H9 (cell line): ENCODE data around the gene LTBP4. TPM values are rescaled to one million over a fixed set of nuclear protein-coding genes. Genes with fewer than 3 reads are reported as not detected.

Experiments
- DNase-seq: peaks from one replicate; pipeline ENCODE4 v3.0.0-alpha.2; 2017
- H2AFZ ChIP-seq: one replicate; pipeline ENCODE4 v1.6.1; 2013; ENCODE audit warnings: mild to moderate bottlenecking, low read length, control low read depth, moderate library complexity
- H2AK5ac ChIP-seq: 2 replicates; pipeline ENCODE4 v1.6.1; 2013; ENCODE audit warnings: low read length, control low read depth, mixed read lengths; ENCODE audit not compliant: insufficient read length
- H2BK120ac ChIP-seq: one replicate; pipeline ENCODE4 v1.6.1; 2013; ENCODE audit warnings: low read depth, mild to moderate bottlenecking, low read length, control low read depth, inconsistent platforms; ENCODE audit not compliant: poor library complexity, severe bottlenecking
- H2BK12ac ChIP-seq: 2 replicates; pipeline ENCODE4 v1.6.1; 2013; ENCODE audit warnings: low read length, control low read depth, mixed read lengths, low read depth; ENCODE audit not compliant: insufficient read length
- H2BK15ac ChIP-seq: 2 replicates; pipeline ENCODE4 v1.6.1; 2013; ENCODE audit warnings: low read depth, low read length, control low read depth
- H2BK20ac ChIP-seq: one replicate; pipeline ENCODE4 v1.6.1; 2013; ENCODE audit warnings: low read depth, mild to moderate bottlenecking, low read length, control low read depth, inconsistent platforms; ENCODE audit not compliant: poor library complexity, severe bottlenecking
- H2BK5ac ChIP-seq: 2 replicates; pipeline ENCODE4 v1.6.1; 2013; ENCODE audit warnings: low read length, control low read depth, mixed read lengths; ENCODE audit not compliant: insufficient read length
- H3K14ac ChIP-seq: 2 replicates; pipeline ENCODE4 v1.6.1; 2013; ENCODE audit warnings: low read length, control low read depth; ENCODE audit not compliant: insufficient read depth
- H3K18ac ChIP-seq: 2 replicates; pipeline ENCODE4 v1.6.1; 2013; ENCODE audit warnings: low read depth, mild to moderate bottlenecking, mixed read lengths, low read length, control low read depth; ENCODE audit not compliant: insufficient read length
- H3K23ac ChIP-seq: 2 replicates; pipeline ENCODE4 v1.6.1; 2013; ENCODE audit warnings: low read length, control low read depth, mixed read lengths, low read depth; ENCODE audit not compliant: insufficient read length
- H3K23me2 ChIP-seq: 2 replicates; pipeline ENCODE4 v1.6.1; 2013; ENCODE audit warnings: low read depth, mild to moderate bottlenecking, mixed read lengths, low read length, control low read depth; ENCODE audit not compliant: insufficient read length, poor library complexity, severe bottlenecking
- H3K27ac ChIP-seq: 2 replicates; pipeline ENCODE4 v1.5.1; 2013; ENCODE audit warnings: low read length, control low read depth, mixed read lengths, low read depth; ENCODE audit not compliant: insufficient read length
- H3K27me3 ChIP-seq: 2 replicates; pipeline ENCODE4 v1.6.1; 2013; ENCODE audit warnings: low read length, control low read depth, inconsistent platforms; ENCODE audit not compliant: insufficient read depth
- H3K4ac ChIP-seq: 2 replicates; pipeline ENCODE4 v1.6.1; 2013; ENCODE audit warnings: low read depth, mild to moderate bottlenecking, control low read depth, inconsistent platforms, low read length, moderate library complexity
- H3K4me1 ChIP-seq: 2 replicates; pipeline ENCODE4 v1.6.1; 2013; ENCODE audit warnings: low read length, control low read depth, inconsistent platforms; ENCODE audit not compliant: insufficient read depth
- H3K4me2 ChIP-seq: 2 replicates; pipeline ENCODE4 v1.6.1; 2013; ENCODE audit warnings: low read length, control low read depth, mixed read lengths; ENCODE audit not compliant: insufficient read length, insufficient read depth
- H3K56ac ChIP-seq: 2 replicates; pipeline ENCODE4 v1.6.1; 2013; ENCODE audit warnings: low read depth, mild to moderate bottlenecking, mixed read lengths, low read length, control low read depth; ENCODE audit not compliant: insufficient read length
- H3K79me1 ChIP-seq: 2 replicates; pipeline ENCODE4 v1.6.1; 2013; ENCODE audit warnings: low read depth, mild to moderate bottlenecking, moderate library complexity, low read length, control low read depth, inconsistent platforms; ENCODE audit not compliant: insufficient read depth, poor library complexity, severe bottlenecking
- H3K79me2 ChIP-seq: 2 replicates; pipeline ENCODE4 v1.6.1; 2013; ENCODE audit warnings: low read length, control low read depth, inconsistent platforms; ENCODE audit not compliant: insufficient read depth
- H3K9ac ChIP-seq: 2 replicates; pipeline ENCODE4 v1.6.1; 2013; ENCODE audit warnings: low read length, control low read depth, mixed read lengths; ENCODE audit not compliant: insufficient read length; ENCODE audit errors: extremely low read depth
- H3K9me3 ChIP-seq: one replicate; pipeline ENCODE4 v1.6.1; 2013; ENCODE audit warnings: low read depth, low read length, inconsistent platforms; ENCODE audit not compliant: control insufficient read depth
- H3T11ph ChIP-seq: one replicate; pipeline ENCODE4 v1.6.1; 2013; ENCODE audit warnings: mild to moderate bottlenecking, low read length, control low read depth, inconsistent platforms
- H4K20me1 ChIP-seq: one replicate; pipeline ENCODE4 v1.6.1; 2013; ENCODE audit not compliant: control insufficient read depth, insufficient read length, insufficient read depth
- H4K5ac ChIP-seq: 2 replicates; pipeline ENCODE4 v1.6.1; 2013; ENCODE audit warnings: low read depth, mild to moderate bottlenecking, mixed read lengths, low read length, control low read depth; ENCODE audit not compliant: insufficient read length
- H4K8ac ChIP-seq: replicated peaks from 2 replicates; pipeline ENCODE4 v1.6.1; 2013; ENCODE audit warnings: low read length, control low read depth, mixed read lengths, low read depth; ENCODE audit not compliant: insufficient read length
- H4K91ac ChIP-seq: 2 replicates; pipeline ENCODE4 v1.6.1; 2013; ENCODE audit warnings: low read depth, mild to moderate bottlenecking, moderate library complexity, mixed read lengths, low read length, control low read depth; ENCODE audit not compliant: insufficient read length
- H3K27ac Mint-ChIP-seq, 3 experiments: 2 replicates in 2 of 3; 3 replicates in 1 of 3; pipeline ENCODE4 v1.8.0; 2020 to 2021; ENCODE audit warnings: mixed read lengths in 3 of 3, mild to moderate bottlenecking in 1 of 3, moderate library complexity in 1 of 3
- H3K27me3 Mint-ChIP-seq: 2 replicates; pipeline ENCODE4 v1.8.0; 2021; ENCODE audit warnings: low read depth, mild to moderate bottlenecking, moderate library complexity, mixed read lengths
- H3K36me3 Mint-ChIP-seq, 3 experiments: 2 replicates in 2 of 3; 3 replicates in 1 of 3; pipeline ENCODE4 v1.8.0; 2020 to 2021; ENCODE audit warnings: low read depth in 3 of 3, mixed read lengths in 3 of 3; ENCODE audit not compliant: insufficient read depth in 1 of 3
- H3K4me1 Mint-ChIP-seq, 2 experiments: 2 replicates each; pipeline ENCODE4 v1.8.0; 2020; ENCODE audit warnings: mixed read lengths in 2 of 2
- H3K4me3 Mint-ChIP-seq, 2 experiments: 2 replicates in 1 of 2; 3 replicates in 1 of 2; pipeline ENCODE4 v1.8.0; 2020 to 2021; ENCODE audit warnings: mild to moderate bottlenecking in 2 of 2, mixed read lengths in 2 of 2, moderate library complexity in 1 of 2
- H3K9me3 Mint-ChIP-seq, 2 experiments: 2 replicates in 1 of 2; 3 replicates in 1 of 2; pipeline ENCODE4 v1.8.0; 2020; ENCODE audit warnings: mild to moderate bottlenecking in 2 of 2, mixed read lengths in 2 of 2, moderate library complexity in 1 of 2
- WGBS: extraction: QIAGEN DNeasy Blood & Tissue Kit; methylation state at CpG from one replicate; pipeline ENCODE4 v1.1.7; 2013; ENCODE audit warnings: missing lambda C conversion rate, low lambda C conversion rate, mixed read lengths; ENCODE audit not compliant: insufficient read length; ENCODE audit errors: extremely low coverage; 5-methylcytosine and 5-hydroxymethylcytosine counted together
- total RNA-seq: library from RNA; stranded (reverse); gene quantifications from 2 replicates; pipeline ENCODE4 v1.2.1, GENCODE V29; 2021
- TF ChIP-seq, protein P1 (sequence below): fragments of 200-600 bp; sonication (generic); conservative IDR thresholded peaks from 3 replicates; pipeline ENCODE4 v1.8.0; 2021; ENCODE audit warnings: antibody characterized with exemption, mild to moderate bottlenecking

The LTBP4 gene
- total RNA-seq, 1 experiment from 2014 or later: 129 TPM

GRCh38 chr19:40614622-40615411 is 13.6 kb downstream of the LTBP4 start:
- H3K4me2 ChIP-seq: peak overlapping the region; percentile 79
- H3K79me2 ChIP-seq: no peaks in the 10 kb centered on the region
- peak overlapping the region; percentile 98 to 99 (median 98) for H3K27ac Mint-ChIP-seq

More at GRCh38 chr19:40614622-40615411, 13.6 kb downstream of the LTBP4 start:
- no peak overlapping the region for H2AFZ ChIP-seq
- no peaks in the 10 kb centered on the region; a peak in 1 of 5 replicates for H3K9me3 Mint-ChIP-seq
- no peak overlapping the region for H3K4ac ChIP-seq
- H3K18ac ChIP-seq: no peak overlapping the region
- H3K79me1 ChIP-seq: no peaks in the 10 kb centered on the region
- H3K27me3 Mint-ChIP-seq: peaks cover 32% of the 10 kb centered on the region
- H2BK15ac ChIP-seq: no peak overlapping the region
- H2BK12ac ChIP-seq: no peak overlapping the region
- TF ChIP-seq, protein P1, sequence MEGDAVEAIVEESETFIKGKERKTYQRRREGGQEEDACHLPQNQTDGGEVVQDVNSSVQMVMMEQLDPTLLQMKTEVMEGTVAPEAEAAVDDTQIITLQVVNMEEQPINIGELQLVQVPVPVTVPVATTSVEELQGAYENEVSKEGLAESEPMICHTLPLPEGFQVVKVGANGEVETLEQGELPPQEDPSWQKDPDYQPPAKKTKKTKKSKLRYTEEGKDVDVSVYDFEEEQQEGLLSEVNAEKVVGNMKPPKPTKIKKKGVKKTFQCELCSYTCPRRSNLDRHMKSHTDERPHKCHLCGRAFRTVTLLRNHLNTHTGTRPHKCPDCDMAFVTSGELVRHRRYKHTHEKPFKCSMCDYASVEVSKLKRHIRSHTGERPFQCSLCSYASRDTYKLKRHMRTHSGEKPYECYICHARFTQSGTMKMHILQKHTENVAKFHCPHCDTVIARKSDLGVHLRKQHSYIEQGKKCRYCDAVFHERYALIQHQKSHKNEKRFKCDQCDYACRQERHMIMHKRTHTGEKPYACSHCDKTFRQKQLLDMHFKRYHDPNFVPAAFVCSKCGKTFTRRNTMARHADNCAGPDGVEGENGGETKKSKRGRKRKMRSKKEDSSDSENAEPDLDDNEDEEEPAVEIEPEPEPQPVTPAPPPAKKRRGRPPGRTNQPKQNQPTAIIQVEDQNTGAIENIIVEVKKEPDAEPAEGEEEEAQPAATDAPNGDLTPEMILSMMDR: no peak
- no peaks in the 10 kb centered on the region for H3K4me1 ChIP-seq
- H3K9me3 ChIP-seq: no peaks in the 10 kb centered on the region
- H4K8ac ChIP-seq: no peak overlapping the region
- H3K14ac ChIP-seq: no peak overlapping the region
- H3K9ac ChIP-seq: no peak overlapping the region
- no peak overlapping the region for H2AK5ac ChIP-seq
- WGBS: no CpG with 5 or more reads among the region's 27 CpGs
- H3K4me1 Mint-ChIP-seq: peaks cover 13 to 25% of the 10 kb centered on the region in 2 experiments
- no peak overlapping the region for H3T11ph ChIP-seq
- no peak overlapping the region for H2BK5ac ChIP-seq
- H2BK20ac ChIP-seq: no peak overlapping the region
- H4K20me1 ChIP-seq: peaks cover 4% of the 10 kb centered on the region
- no peak overlapping the region for H3K56ac ChIP-seq
- no peak overlapping the region for H2BK120ac ChIP-seq
- peak; percentile 92 for DNase-seq
- no peak overlapping the region for H3K27ac ChIP-seq
- peaks cover 17 to 51% (median 36%) of the 10 kb centered on the region in 3 experiments; a peak in 6 of 7 replicates for H3K36me3 Mint-ChIP-seq
- peaks cover 8% of the 10 kb centered on the region; the same call in 1 of the 2 replicates for H3K27me3 ChIP-seq
- H4K91ac ChIP-seq: no peak overlapping the region
- peak overlapping the region; percentile 89 to 96 for H3K4me3 Mint-ChIP-seq
- peaks cover 19% of the 10 kb centered on the region for H3K23me2 ChIP-seq
- no peak overlapping the region for H4K5ac ChIP-seq
- no peak overlapping the region for H3K23ac ChIP-seq
